Heart left ventricle (tissue), 16 donors: ENCODE results near the gene KLHL29. TPM values are rescaled to one million over a fixed set of nuclear protein-coding genes. Genes with fewer than 3 reads are reported as not detected.
A peak's percentile ranks its signal among the peaks of the same experiment; 100 is the strongest.

Experiments used
- ATAC-seq, 4 donors: fragments of 200-7000 bp; cut with Tn5 transposase; one replicate each; pipeline ENCODE4 v1.9.1; 2020 to 2022; ENCODE audit warnings: moderate library complexity in 4 of 4, mild to moderate bottlenecking in 3 of 4, moderate number of reproducible peaks in 1 of 4
- DNase-seq, 5 donors: peaks; one replicate each; pipeline ENCODE4 v3.0.0-alpha.2; 2020
- H3K27ac ChIP-seq, 12 donors: fragments of 200-600 bp; sonication (generic) in 4 of 12; one replicate each; pipeline versions ENCODE4 v1.5.0 to v1.8.0; 2016 to 2022; ENCODE audit warnings: mild to moderate bottlenecking in 2 of 12
- H3K27me3 ChIP-seq, 9 donors: fragments of 200-600 bp; sonication (generic) in 2 of 9; one replicate each; pipeline versions ENCODE4 v1.5.1 to v1.8.0; 2016 to 2022; ENCODE audit warnings: mild to moderate bottlenecking in 3 of 9
- H3K36me3 ChIP-seq, 9 donors: fragments of 200-600 bp; sonication (generic) in 2 of 9; one replicate each; pipeline versions ENCODE4 v1.5.0 to v1.8.0; 2018 to 2022; ENCODE audit warnings: mild to moderate bottlenecking in 2 of 9
- H3K4me1 ChIP-seq, 12 donors: fragments of 200-600 bp; sonication (generic) in 4 of 12; one replicate each; pipeline versions ENCODE4 v1.5.0 to v1.8.0; 2016 to 2022; ENCODE audit warnings: mild to moderate bottlenecking in 3 of 12
- H3K4me3 ChIP-seq, 12 donors: fragments of 200-600 bp; sonication (generic) in 4 of 12; one replicate each; pipeline versions ENCODE4 v1.5.0 to v1.8.0; 2017 to 2022; ENCODE audit warnings: mild to moderate bottlenecking in 9 of 12, moderate library complexity in 4 of 12
- H3K9me3 ChIP-seq, 12 donors: fragments of 200-600 bp; sonication (generic) in 4 of 12; one replicate each; pipeline versions ENCODE4 v1.5.0 to v1.8.0; 2016 to 2022; ENCODE audit warnings: mild to moderate bottlenecking in 1 of 12
- CTCF ChIP-seq, 12 donors: fragments of 200-600 bp; sonication (generic) in 4 of 12; IDR thresholded peaks; one replicate each; pipeline versions ENCODE4 v1.5.0 to v1.8.0; 2018 to 2022; ENCODE audit warnings: antibody characterized with exemption in 12 of 12, mild to moderate bottlenecking in 5 of 12
- POLR2A ChIP-seq, 2 donors: fragments of 450-650 bp; IDR thresholded peaks; one replicate each; pipeline ENCODE4 v1.6.1; 2017; ENCODE audit warnings: antibody characterized with exemption in 2 of 2, mild to moderate bottlenecking in 2 of 2, moderate library complexity in 2 of 2
- WGBS, 4 donors: extraction: QIAGEN DNeasy Blood & Tissue Kit in 2 of 4; methylation state at CpG; one replicate each; pipeline versions ENCODE4 v1.1.5 to v1.1.7; 2013 to 2018; 5-methylcytosine and 5-hydroxymethylcytosine counted together
- intact Hi-C, 10 donors: fragments of 100-400 bp; cut with DNase I; formaldehyde crosslinking; loops; one replicate each; pipeline versions ENCODE4 v1.11.1 to v1.14.2; 2022
- polyA plus RNA-seq, 2 donors: library from polyadenylated mRNA; stranded (reverse); fragments of 200-250 nt; gene quantifications; one replicate each; pipeline ENCODE4 v1.2.3, GENCODE V29; 2013
- total RNA-seq, 9 donors: library from RNA; depleted of rRNA in 2 of 9; stranded (reverse); fragments of >200 nt in 2 of 9; fragmentation: NEBNext Ultra II Directional in 3 of 9; extraction: Animal tissue kit (Norgen Biotek cat#: 25700) in 3 of 9; gene quantifications; one replicate each; pipeline versions ENCODE4 v1.1.0 to v1.2.4, GENCODE V29; 2016 to 2023
- donor health status: ischemic (EF 13 %, LVEDD 7.1; RV severe dilation, severe dysfunction).
- donor health status: healthy with polysubstance abuse.
- donor health status: DM: no; HTN: yes; CAD: no.
- donor health status: DM: no; HTN: no; CAD: no.
- donor health status: ischemic (EF 25% LVEDD 6.9; RV normal size, moderate dysfunction).
- donor health status: ischemic (EF 25% LVEDD 5.7; RV mildly dilated, moderate dysfunction).
- donor health status: healthy.
- donor health status: DM: yes; HTN: yes; CAD: no.
- donor health status: ischemic (EF 35%, LVEDD 5.7; RV mildly dilated, moderate dysfunction).
- donor health status: nonischemic (EF 11% LVEDD 7.7; RV severe dilation, severe dysfunction).
- donor health status: DM: yes; HTN: yes; CAD: no.
- donor health status: PGD.
- donor health status: ischemic (EF 29% LVEDD 5.4; RV normal size, mild dysfunction).
- donor health status: nonischemic (EF 23%, LVEDD 6.1; RV moderate dilation, normal function).

Gene KLHL29
- total and polyA plus RNA-seq, 11 donors, result 0.74 to 2.7 (median 1.1) TPM

- peak in 3 of 4 donors; percentile 62 to 90 (median 68) for ATAC-seq
- 78 to 86% (median 83%) methylated on average over 6 of the region's 6 CpGs for WGBS, 4 donors
- peak in 1 of 5 donors; percentile 33 for DNase-seq
Observed at GRCh38 chr2:23757686-23758433, 372.9 kb downstream of the KLHL29 start.

More at GRCh38 chr2:23757686-23758433, 372.9 kb downstream of the KLHL29 start:
- Histone ChIP-seq H3K27ac (peak overlapping the region in 1 of 12 donors; percentile 19), H3K4me3 (no peak overlapping the region), H3K36me3 (peaks cover 0 to 63% (median 44%) of the 10 kb centered on the region in 9 donors), H3K4me1 (peaks cover 0 to 20% (median 7%) of the 10 kb centered on the region in 12 donors), H3K9me3 (no peaks in the 10 kb centered on the region), H3K27me3 (no peaks in the 10 kb centered on the region)
- TF ChIP-seq POLR2A (IDR thresholded peaks at IDR 0.05), result no peak
- TF ChIP-seq CTCF (IDR thresholded peaks at IDR 0.05), result no peak
- intact Hi-C loops, result loop anchor here in 4 of 10 donors (10.0 kb wide), 3 partner anchors 113 to 383 kb away; partner anchors contain the start of gene KLHL29 (in 1 of the 4)
